HepG2 (cell line): Measurements from ENCODE around the gene JADE2. TPM values are rescaled to one million over a fixed set of nuclear protein-coding genes. Genes with fewer than 3 reads are reported as not detected.

Experiments
- DNMT1 ChIP-seq: sonication (generic); formaldehyde crosslinking; IDR thresholded peaks from 2 replicates; pipeline ENCODE4 v1.5.1; 2020; ENCODE audit warnings: mild to moderate bottlenecking, missing genetic modification reagents
- ELF1 ChIP-seq: sonication (generic); formaldehyde crosslinking; IDR thresholded peaks from 2 replicates; pipeline ENCODE4 v1.4.0; 2020; ENCODE audit warnings: missing genetic modification reagents
- GABPA ChIP-seq, 2 experiments: IDR thresholded peaks; 2 replicates each; pipeline ENCODE4 v1.6.1; 2011 to 2016; ENCODE audit warnings: low read depth in 2 of 2, low read length in 1 of 2, missing biosample characterization in 1 of 2, missing genetic modification characterization in 1 of 2
- HMG20A ChIP-seq: IDR thresholded peaks from 2 replicates; pipeline ENCODE4 v1.6.1; 2016; ENCODE audit warnings: borderline replicate concordance
- HNRNPH1 ChIP-seq: fragments of 200-400 bp; formaldehyde crosslinking; optimal IDR thresholded peaks from 2 replicates; pipeline ENCODE3; 2017; ENCODE audit warnings: mild to moderate bottlenecking, low read depth, low read length
- HNRNPL ChIP-seq: fragments of 200-400 bp; formaldehyde crosslinking; IDR thresholded peaks from 2 replicates; pipeline ENCODE4 v1.6.1; 2017; ENCODE audit warnings: mild to moderate bottlenecking, low read depth, low read length
- HNRNPUL1 ChIP-seq: fragments of 200-400 bp; formaldehyde crosslinking; IDR thresholded peaks from 2 replicates; pipeline ENCODE4 v1.6.1; 2017; ENCODE audit warnings: low read depth, mild to moderate bottlenecking, low read length, moderate library complexity
- HOXD1 ChIP-seq: sonication (generic); formaldehyde crosslinking; IDR thresholded peaks from 2 replicates; pipeline ENCODE4 v1.5.0; 2020; ENCODE audit warnings: missing genetic modification reagents
- KMT2B ChIP-seq: IDR thresholded peaks from 2 replicates; pipeline ENCODE4 v1.6.1; 2016; ENCODE audit warnings: missing genetic modification reagents, missing compliant biosample characterization
- MAZ ChIP-seq, 2 experiments: sonication (generic) in 1 of 2; formaldehyde crosslinking in 1 of 2; IDR thresholded peaks; 2 replicates each; pipeline versions ENCODE4 v1.5.0 to v1.6.1; 2012 to 2020; ENCODE audit warnings: low read depth in 2 of 2, mild to moderate bottlenecking in 2 of 2, borderline replicate concordance in 1 of 2, improper control_type of control experiment in 1 of 2, low read length in 1 of 2, missing genetic modification reagents in 1 of 2, moderate library complexity in 1 of 2
- NAIF1 ChIP-seq: sonication (generic); formaldehyde crosslinking; IDR thresholded peaks from 2 replicates; pipeline ENCODE4 v1.5.0; 2020; ENCODE audit warnings: mild to moderate bottlenecking, missing genetic modification reagents, borderline replicate concordance
- NPAS2 ChIP-seq: sonication (generic); formaldehyde crosslinking; IDR thresholded peaks from 2 replicates; pipeline ENCODE4 v1.8.0; 2022; ENCODE audit warnings: mild to moderate bottlenecking, missing genetic modification reagents, borderline replicate concordance
- PHF8 ChIP-seq: sonication (generic); formaldehyde crosslinking; IDR thresholded peaks from 2 replicates; pipeline ENCODE4 v1.5.0; 2020; ENCODE audit warnings: missing genetic modification reagents
- PTBP1 ChIP-seq: fragments of 200-400 bp; formaldehyde crosslinking; IDR thresholded peaks from 2 replicates; pipeline ENCODE4 v1.6.1; 2018; ENCODE audit warnings: low read length, low read depth; ENCODE audit not compliant: poor library complexity, severe bottlenecking
- RARG ChIP-seq: sonication (generic); formaldehyde crosslinking; IDR thresholded peaks from 2 replicates; pipeline ENCODE4 v1.4.0; 2020; ENCODE audit warnings: low read depth, mild to moderate bottlenecking, missing genetic modification reagents
- SMC3 ChIP-seq: IDR thresholded peaks from 2 replicates; pipeline ENCODE4 v1.6.1; 2011; ENCODE audit warnings: low read length, improper control_type of control experiment
- ZEB1 ChIP-seq: IDR thresholded peaks from 2 replicates; pipeline ENCODE4 v1.6.1; 2012; ENCODE audit warnings: mild to moderate bottlenecking, low read depth, inconsistent platforms; ENCODE audit not compliant: insufficient replicate concordance
- ZFP36L2 ChIP-seq: sonication (generic); formaldehyde crosslinking; IDR thresholded peaks from 2 replicates; pipeline ENCODE4 v1.4.0; 2020; ENCODE audit warnings: missing genetic modification reagents
- ZFY ChIP-seq: sonication (generic); formaldehyde crosslinking; IDR thresholded peaks from 2 replicates; pipeline ENCODE4 v1.4.0; 2020; ENCODE audit warnings: missing genetic modification reagents
- ZMYM4 ChIP-seq: sonication (generic); formaldehyde crosslinking; IDR thresholded peaks from 2 replicates; pipeline ENCODE4 v1.8.1; 2023; ENCODE audit warnings: mild to moderate bottlenecking, missing genetic modification reagents
- ZNF232 ChIP-seq: sonication (generic); formaldehyde crosslinking; IDR thresholded peaks from 2 replicates; pipeline ENCODE4 v1.4.0; 2020; ENCODE audit warnings: missing genetic modification reagents, borderline replicate concordance
- polyA plus RNA-seq, 8 experiments: library from polyadenylated mRNA; depleted of rRNA in 3 of 8; stranded (reverse) in 7 of 8; unstranded in 1 of 8; fragments of >200 nt; fragmentation: Illumina TruSeq in 4 of 8; extraction: Trizol in 4 of 8; gene quantifications; 2 replicates each; pipeline versions ENCODE4 v1.2.1 to v1.2.3, GENCODE V29; 2011 to 2016; ENCODE audit warnings: low read depth in 4 of 8, missing spikeins in 1 of 8, mixed read lengths in 1 of 8; ENCODE audit not compliant: insufficient read depth in 1 of 8
- total RNA-seq, 5 experiments: library from RNA; depleted of rRNA; stranded (reverse); fragments of >200 nt; fragmentation: Illumina TruSeq; extraction: Trizol; gene quantifications; 2 replicates each; pipeline ENCODE4 v1.2.3, GENCODE V29; 2016; ENCODE audit warnings: low read depth in 1 of 5
- TF ChIP-seq, protein P1 (sequence below): IDR thresholded peaks from 2 replicates; pipeline ENCODE4 v1.6.1; 2016
- TF ChIP-seq, protein P2 (sequence below): sonication (generic); formaldehyde crosslinking; IDR thresholded peaks from 2 replicates; pipeline ENCODE4 v1.5.1; 2020; ENCODE audit warnings: missing genetic modification reagents, mild to moderate bottlenecking, borderline replicate concordance
- TF ChIP-seq, protein P3 (sequence below): sonication (generic); formaldehyde crosslinking; IDR thresholded peaks from 2 replicates; pipeline ENCODE4 v1.5.1; 2020; ENCODE audit warnings: mild to moderate bottlenecking, missing genetic modification reagents, moderate library complexity
- TF ChIP-seq, protein P4 (sequence below): sonication (generic); formaldehyde crosslinking; IDR thresholded peaks from 2 replicates; pipeline ENCODE4 v1.8.1; 2022; ENCODE audit warnings: mild to moderate bottlenecking, missing genetic modification reagents

JADE2 gene
- total and polyA plus RNA-seq, 2 of the 13 experiments (the other 11 are each of a cell fraction or from before 2014, with no cell fraction given): 7.5 to 15.1 TPM

DNA sequence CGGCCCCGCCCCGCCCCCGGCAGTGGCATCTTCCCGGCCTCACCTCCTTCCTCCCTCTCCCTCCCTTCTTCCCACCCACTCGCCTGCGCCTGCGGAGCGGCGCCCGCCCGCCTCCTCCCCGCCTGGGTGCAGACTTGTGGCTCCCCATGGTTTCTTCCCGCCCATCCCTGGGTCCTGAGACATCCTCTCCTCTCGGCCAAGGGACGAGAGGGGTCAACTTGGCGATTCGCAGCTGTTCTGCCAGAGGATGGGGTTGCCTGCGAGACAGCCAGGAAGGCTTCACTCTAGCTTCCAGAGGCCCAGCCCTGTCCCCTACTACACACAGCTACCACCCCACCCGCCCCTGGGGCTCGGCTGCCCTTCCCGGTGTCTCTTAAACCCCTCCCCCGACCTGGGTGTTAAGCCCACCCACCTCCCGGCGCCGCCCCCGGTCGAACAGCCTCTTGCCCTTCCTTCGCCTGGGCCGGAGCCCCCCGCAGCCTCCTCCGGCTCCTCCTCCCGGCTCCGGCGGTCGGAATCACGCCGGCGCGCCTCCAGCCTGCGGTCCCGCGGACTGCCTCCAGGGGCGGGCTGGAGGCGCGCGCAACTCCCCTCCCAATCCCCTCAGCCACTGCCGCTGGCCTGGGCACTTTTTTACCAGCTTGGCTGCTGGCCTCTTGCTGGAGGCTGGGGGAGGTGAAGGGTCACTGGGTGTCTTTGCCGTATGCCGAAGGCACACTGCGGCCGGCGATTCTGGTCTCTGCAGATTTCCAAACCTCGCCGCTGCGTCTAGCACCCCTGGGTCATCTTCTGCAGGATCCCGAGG lies 1.9 kb downstream of the JADE2 start (continued):
- TF ChIP-seq PHF8 (CRISPR knock-in tag) (peak; percentile 49), ZMYM4 (CRISPR knock-in tag) (peak; percentile 42; the same call in 1 of the 2 replicates), PTBP1 (no peak), ZFY (peak; percentile 42), NAIF1 (0 out of 2 replicates have a peak, but pooled peaks have one; percentile 33), MAZ (IDR thresholded peaks at IDR 0.05; ENCODE audit: borderline replicate concordance, low read depth, low read length) (peak; percentile 53; the same call in 1 of the 2 replicates), MAZ (CRISPR knock-in tag; IDR thresholded peaks at IDR 0.05; ENCODE audit: low read depth) (peak; percentile 18; the same call in 1 of the 2 replicates), NPAS2 (CRISPR knock-in tag) (no peak), HMG20A (no peak), DNMT1 (no peak), HNRNPUL1 (no peak), KMT2B (CRISPR knock-in tag) (peak; percentile 34; the same call in 1 of the 2 replicates), SMC3 (peak; percentile 15; the same call in 1 of the 2 replicates), GABPA (IDR thresholded peaks at IDR 0.05; ENCODE audit: low read depth, low read length) (no peak), GABPA (CRISPR knock-in tag; IDR thresholded peaks at IDR 0.05; ENCODE audit: low read depth) (no peak), ZFP36L2 (CRISPR knock-in tag) (no peak), ELF1 (CRISPR knock-in tag) (no peak), HNRNPH1 (no peak), HOXD1 (CRISPR knock-in tag) (peak; percentile 60; the same call in 1 of the 2 replicates), ZNF232 (no peak), RARG (CRISPR knock-in tag) (no peak), ZEB1 (peak; percentile 3), HNRNPL (0 out of 2 replicates have a peak, but pooled peaks have one; percentile 67)
- TF ChIP-seq, protein P1, sequence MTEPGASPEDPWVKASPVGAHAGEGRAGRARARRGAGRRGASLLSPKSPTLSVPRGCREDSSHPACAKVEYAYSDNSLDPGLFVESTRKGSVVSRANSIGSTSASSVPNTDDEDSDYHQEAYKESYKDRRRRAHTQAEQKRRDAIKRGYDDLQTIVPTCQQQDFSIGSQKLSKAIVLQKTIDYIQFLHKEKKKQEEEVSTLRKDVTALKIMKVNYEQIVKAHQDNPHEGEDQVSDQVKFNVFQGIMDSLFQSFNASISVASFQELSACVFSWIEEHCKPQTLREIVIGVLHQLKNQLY (CRISPR knock-in tag): 0 out of 2 replicates have a peak, but pooled peaks have one; percentile 29
- TF ChIP-seq, protein P2, sequence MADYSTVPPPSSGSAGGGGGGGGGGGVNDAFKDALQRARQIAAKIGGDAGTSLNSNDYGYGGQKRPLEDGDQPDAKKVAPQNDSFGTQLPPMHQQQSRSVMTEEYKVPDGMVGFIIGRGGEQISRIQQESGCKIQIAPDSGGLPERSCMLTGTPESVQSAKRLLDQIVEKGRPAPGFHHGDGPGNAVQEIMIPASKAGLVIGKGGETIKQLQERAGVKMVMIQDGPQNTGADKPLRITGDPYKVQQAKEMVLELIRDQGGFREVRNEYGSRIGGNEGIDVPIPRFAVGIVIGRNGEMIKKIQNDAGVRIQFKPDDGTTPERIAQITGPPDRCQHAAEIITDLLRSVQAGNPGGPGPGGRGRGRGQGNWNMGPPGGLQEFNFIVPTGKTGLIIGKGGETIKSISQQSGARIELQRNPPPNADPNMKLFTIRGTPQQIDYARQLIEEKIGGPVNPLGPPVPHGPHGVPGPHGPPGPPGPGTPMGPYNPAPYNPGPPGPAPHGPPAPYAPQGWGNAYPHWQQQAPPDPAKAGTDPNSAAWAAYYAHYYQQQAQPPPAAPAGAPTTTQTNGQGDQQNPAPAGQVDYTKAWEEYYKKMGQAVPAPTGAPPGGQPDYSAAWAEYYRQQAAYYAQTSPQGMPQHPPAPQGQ (CRISPR knock-in tag): no peak
- TF ChIP-seq, protein P3, sequence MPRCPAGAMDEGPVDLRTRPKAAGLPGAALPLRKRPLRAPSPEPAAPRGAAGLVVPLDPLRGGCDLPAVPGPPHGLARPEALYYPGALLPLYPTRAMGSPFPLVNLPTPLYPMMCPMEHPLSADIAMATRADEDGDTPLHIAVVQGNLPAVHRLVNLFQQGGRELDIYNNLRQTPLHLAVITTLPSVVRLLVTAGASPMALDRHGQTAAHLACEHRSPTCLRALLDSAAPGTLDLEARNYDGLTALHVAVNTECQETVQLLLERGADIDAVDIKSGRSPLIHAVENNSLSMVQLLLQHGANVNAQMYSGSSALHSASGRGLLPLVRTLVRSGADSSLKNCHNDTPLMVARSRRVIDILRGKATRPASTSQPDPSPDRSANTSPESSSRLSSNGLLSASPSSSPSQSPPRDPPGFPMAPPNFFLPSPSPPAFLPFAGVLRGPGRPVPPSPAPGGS (CRISPR knock-in tag): 0 out of 2 replicates have a peak, but pooled peaks have one; percentile 6
- TF ChIP-seq, protein P4, sequence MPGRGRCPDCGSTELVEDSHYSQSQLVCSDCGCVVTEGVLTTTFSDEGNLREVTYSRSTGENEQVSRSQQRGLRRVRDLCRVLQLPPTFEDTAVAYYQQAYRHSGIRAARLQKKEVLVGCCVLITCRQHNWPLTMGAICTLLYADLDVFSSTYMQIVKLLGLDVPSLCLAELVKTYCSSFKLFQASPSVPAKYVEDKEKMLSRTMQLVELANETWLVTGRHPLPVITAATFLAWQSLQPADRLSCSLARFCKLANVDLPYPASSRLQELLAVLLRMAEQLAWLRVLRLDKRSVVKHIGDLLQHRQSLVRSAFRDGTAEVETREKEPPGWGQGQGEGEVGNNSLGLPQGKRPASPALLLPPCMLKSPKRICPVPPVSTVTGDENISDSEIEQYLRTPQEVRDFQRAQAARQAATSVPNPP (CRISPR knock-in tag): no peak
